Activated CD4-positive, CD25-positive, alpha-beta regulatory T cell treated with anti-CD3 and anti-CD28 coated beads, Interleukin-2, amount 50 U/mL, for 24 hours (primary cell): ENCODE results near the gene AMFR.

Experiments
- ATAC-seq, 2 donors: fragments of 150-1000 bp; cut with Tn5 transposase; one replicate each; pipeline ENCODE4 v1.10.0; 2021; ENCODE audit warnings: mild to moderate bottlenecking in 1 of 2, moderate library complexity in 1 of 2

The AMFR gene

GRCh38 chr16:56425439-56425832 lies at the start of gene AMFR:
TSS of gene AMFR (minus strand) at chr16:56425545. CDS start at chr16:56425327, 218 bp downstream.
- ATAC-seq, result peak; percentile 95 to 97

- no peak for ATAC-seq
These were observed 45.3 kb upstream of the AMFR start for GRCh38 chr16:56470666-56471065.

- no peak for ATAC-seq
These were observed 44.9 kb upstream of the AMFR start for GRCh38 chr16:56470232-56470631.

- no peak for ATAC-seq
These were observed 44.4 kb upstream of the AMFR start for GRCh38 chr16:56469748-56470147.

GRCh38 chr16:56468800-56469199 lies 43.5 kb upstream of the AMFR start:
- ATAC-seq, result no peak

- no peak for ATAC-seq
These were observed 41.0 kb upstream of the AMFR start for GRCh38 chr16:56466344-56466743.

- no peak for ATAC-seq
These were observed 37.8 kb upstream of the AMFR start for GRCh38 chr16:56463153-56463552.

- ATAC-seq, result no peak
These were observed 36.9 kb upstream of the AMFR start for GRCh38 chr16:56462064-56462796.

GRCh38 chr16:56460101-56460500 lies 34.8 kb upstream of the AMFR start:
- ATAC-seq, result no peak

- ATAC-seq, result no peak
These were observed 32.7 kb upstream of the AMFR start for GRCh38 chr16:56457927-56458470.

GRCh38 chr16:56451753-56452689 lies 26.7 kb upstream of the AMFR start:
- ATAC-seq, result peak; percentile 24 to 32

GRCh38 chr16:56450986-56451752 lies 25.8 kb upstream of the AMFR start, which contains the start of the genes NUDT21 and OGFOD1:
TSS of gene NUDT21 (minus strand) at chr16:56451332. CDS start at chr16:56451202, 130 bp downstream.
TSS of gene OGFOD1 (plus strand) at chr16:56451554. CDS start at chr16:56451613, 59 bp downstream.
- peak; percentile 98 to 99 for ATAC-seq

GRCh38 chr16:56450275-56450985 lies 25.1 kb upstream of the AMFR start:
- peak in 1 of 2 donors; percentile 7 for ATAC-seq

- ATAC-seq, result no peak
These were observed 22.7 kb upstream of the AMFR start for GRCh38 chr16:56448005-56448404.

- ATAC-seq, result no peak
These were observed 21.9 kb upstream of the AMFR start for GRCh38 chr16:56447286-56447685.

- ATAC-seq, result no peak
These were observed 12.7 kb upstream of the AMFR start for GRCh38 chr16:56438038-56438437.

- ATAC-seq, result no peak
These were observed 10.9 kb upstream of the AMFR start for GRCh38 chr16:56436258-56436657.

GRCh38 chr16:56428091-56428490 lies 2.7 kb upstream of the AMFR start:
- no peak for ATAC-seq

GRCh38 chr16:56426585-56426984 lies 1.2 kb upstream of the AMFR start:
- ATAC-seq, result no peak

GRCh38 chr16:56424791-56425438 lies 430 bp downstream of the AMFR start:
- ATAC-seq, result peak; percentile 41 to 45

- ATAC-seq, result no peak
These were observed 961 bp downstream of the AMFR start for GRCh38 chr16:56424404-56424764.
